ENCODE data around the gene STMN3. TPM values are rescaled to one million over a fixed set of nuclear protein-coding genes. Genes with fewer than 3 reads are reported as not detected.
"Not testable (repeated sequence)": the region's sequence is repeated elsewhere in the genome, so short reads cannot be mapped to it uniquely, and the experiment has no call there.

Gene STMN3
- total and polyA plus RNA-seq, 2 experiments from 2014 or later = 6.6 to 9.9 TPM

DNA sequence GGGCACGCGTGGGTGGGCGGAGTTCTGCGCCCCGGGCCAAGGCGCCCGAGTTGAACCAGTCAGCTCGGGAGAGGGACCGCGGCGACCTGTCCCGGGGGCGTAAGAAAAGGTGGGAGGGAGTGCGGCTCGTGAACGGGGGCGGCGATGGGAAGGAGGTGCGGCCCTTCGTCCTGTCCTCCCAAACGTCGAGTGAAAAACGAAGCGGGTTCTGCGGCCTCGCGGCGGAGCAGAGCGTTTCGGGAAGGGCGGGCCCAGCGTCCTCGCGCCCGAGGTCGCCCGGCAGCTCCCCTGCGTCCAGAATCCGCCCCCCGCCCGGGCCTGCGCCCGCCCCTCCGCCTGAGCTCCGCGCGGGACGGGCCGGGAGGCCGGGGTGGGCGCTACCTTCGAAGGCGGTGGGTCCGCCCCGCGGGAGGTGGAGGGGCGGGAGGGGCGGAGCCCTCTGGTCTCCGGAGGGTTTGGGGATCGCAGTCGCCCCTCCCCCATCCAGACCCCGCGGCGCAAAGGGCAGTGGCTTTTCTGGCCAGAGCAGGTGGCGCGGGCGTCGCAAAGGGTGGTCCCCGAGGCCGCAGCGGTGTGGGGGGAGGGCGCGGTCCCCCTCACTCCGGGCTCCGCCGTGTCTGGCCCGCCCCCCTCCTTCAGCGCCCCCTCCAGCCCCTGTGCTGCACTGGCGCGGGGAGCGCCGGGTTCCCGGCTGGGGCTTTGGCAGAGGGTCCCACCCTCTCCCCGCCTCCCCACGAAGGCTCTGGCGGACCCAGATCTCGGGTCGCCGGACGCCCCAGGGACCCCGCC, 838 bp downstream of the STMN3 start:
- no peak overlapping the region for H3K27ac ChIP-seq
- TF ChIP-seq, protein P1, sequence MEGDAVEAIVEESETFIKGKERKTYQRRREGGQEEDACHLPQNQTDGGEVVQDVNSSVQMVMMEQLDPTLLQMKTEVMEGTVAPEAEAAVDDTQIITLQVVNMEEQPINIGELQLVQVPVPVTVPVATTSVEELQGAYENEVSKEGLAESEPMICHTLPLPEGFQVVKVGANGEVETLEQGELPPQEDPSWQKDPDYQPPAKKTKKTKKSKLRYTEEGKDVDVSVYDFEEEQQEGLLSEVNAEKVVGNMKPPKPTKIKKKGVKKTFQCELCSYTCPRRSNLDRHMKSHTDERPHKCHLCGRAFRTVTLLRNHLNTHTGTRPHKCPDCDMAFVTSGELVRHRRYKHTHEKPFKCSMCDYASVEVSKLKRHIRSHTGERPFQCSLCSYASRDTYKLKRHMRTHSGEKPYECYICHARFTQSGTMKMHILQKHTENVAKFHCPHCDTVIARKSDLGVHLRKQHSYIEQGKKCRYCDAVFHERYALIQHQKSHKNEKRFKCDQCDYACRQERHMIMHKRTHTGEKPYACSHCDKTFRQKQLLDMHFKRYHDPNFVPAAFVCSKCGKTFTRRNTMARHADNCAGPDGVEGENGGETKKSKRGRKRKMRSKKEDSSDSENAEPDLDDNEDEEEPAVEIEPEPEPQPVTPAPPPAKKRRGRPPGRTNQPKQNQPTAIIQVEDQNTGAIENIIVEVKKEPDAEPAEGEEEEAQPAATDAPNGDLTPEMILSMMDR (IDR thresholded peaks at IDR 0.05; ENCODE audit: low read depth, low read length) = no peak
- peaks cover 22% of the 10 kb centered on the region for H3K27me3 ChIP-seq
- peak overlapping the region; percentile 50 for H3K4me3 ChIP-seq
- H3K4me1 ChIP-seq (ENCODE audit: low read depth) = no peaks in the 10 kb centered on the region
- DNase-seq (ENCODE audit: low read depth in 1 of 2, low spot score in 1 of 2) = peak; percentile 24 to 56
- H3K36me3 ChIP-seq = no peaks in the 10 kb centered on the region
- H3K9me3 ChIP-seq (ENCODE audit: low read depth) = no peaks in the 10 kb centered on the region

DNA sequence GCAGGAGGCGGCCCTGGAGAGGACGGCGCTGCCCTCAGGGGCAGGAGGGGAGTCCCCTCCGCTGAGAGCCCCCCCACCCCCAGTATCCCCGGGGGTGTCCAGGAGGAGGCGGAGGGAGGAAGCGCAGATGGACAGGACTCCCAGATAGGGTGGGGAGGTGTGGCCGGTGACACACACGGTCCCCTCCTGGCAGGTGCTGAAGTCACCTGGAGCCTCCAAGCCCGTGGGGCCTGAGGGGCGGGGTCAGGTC, 1.4 kb downstream of the STMN3 start:
- TF ChIP-seq, protein P1 (IDR thresholded peaks at IDR 0.05; ENCODE audit: low read depth, low read length) = no peak
- Histone ChIP-seq H3K27ac (no peak overlapping the region), H3K36me3 (no peaks in the 10 kb centered on the region), H3K4me3 (peak overlapping the region; percentile 50), H3K4me1 (ENCODE audit: low read depth) (no peaks in the 10 kb centered on the region), H3K27me3 (peaks cover 22% of the 10 kb centered on the region), H3K9me3 (ENCODE audit: low read depth) (no peaks in the 10 kb centered on the region)
- no peak for DNase-seq (ENCODE audit: low read depth in 1 of 2, low spot score in 1 of 2)

DNA sequence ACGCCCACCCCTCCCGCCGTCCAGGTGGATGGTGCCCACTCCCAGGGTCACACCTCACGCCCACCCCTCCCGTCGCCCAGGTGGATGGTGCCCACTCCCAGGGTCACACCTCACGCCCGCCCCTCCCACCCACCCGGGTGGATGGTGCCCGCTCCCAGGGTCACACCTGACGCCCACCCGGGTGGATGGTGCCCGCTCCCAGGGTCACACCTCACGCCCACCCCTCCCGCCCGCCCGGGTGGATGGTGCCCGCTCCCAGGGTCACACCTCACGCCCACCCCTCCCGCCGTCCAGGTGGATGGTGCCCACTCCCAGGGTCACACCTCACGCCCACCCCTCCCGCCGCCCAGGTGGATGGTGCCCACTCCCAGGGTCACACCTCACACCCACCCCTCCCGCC, 2.7 kb downstream of the STMN3 start:
- not testable (repeated sequence) for H3K9me3 ChIP-seq (ENCODE audit: low read depth); DNase-seq (ENCODE audit: low read depth in 1 of 2, low spot score in 1 of 2); H3K4me1 ChIP-seq (ENCODE audit: low read depth)

DNA sequence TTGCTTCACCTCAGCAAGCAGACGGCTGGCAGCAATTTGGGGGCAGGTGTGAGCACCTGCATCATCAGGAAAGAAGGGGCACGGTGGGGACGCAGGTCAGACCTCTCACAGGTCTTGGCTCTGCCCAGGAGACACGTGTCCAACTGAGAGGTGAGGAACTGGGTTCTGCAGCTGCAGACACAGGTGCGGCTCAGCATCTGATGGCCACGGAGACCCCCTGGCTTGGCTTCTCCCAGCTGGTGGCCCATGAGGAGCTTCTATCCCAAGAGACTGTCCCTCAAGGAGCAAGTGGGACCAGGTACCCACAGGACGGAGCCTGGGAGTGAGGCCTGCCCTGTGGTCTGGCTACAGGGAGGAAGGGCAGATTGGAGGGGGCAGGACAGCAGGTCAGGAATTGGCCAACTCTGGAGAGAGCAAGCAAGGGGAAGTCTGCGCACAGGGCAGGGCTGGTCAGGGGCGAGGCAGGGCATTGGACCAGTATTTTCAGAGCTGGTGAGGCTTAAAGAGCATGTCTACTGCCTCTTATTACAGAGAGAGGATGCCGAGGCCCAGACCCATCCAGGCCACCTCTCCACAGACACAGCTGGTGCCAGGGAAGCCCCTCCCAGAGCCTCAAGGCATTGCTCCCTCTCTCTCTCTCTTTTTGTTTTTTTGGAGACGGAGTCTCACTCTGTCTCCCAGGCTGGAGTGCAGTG, 4.2 kb downstream of the STMN3 start:
- Histone ChIP-seq H3K9me3 (ENCODE audit: low read depth) (no peaks in the 10 kb centered on the region), H3K27me3 (peaks cover 22% of the 10 kb centered on the region), H3K4me1 (ENCODE audit: low read depth) (no peaks in the 10 kb centered on the region), H3K27ac (no peak overlapping the region), H3K36me3 (no peaks in the 10 kb centered on the region), H3K4me3 (no peak overlapping the region)
- TF ChIP-seq, protein P1 (IDR thresholded peaks at IDR 0.05; ENCODE audit: low read depth, low read length) = no peak
- no peak for DNase-seq (ENCODE audit: low read depth in 1 of 2, low spot score in 1 of 2)

More for the DNA sequence above, 2.7 kb downstream of the STMN3 start:
- not testable (repeated sequence) for H3K36me3 ChIP-seq, H3K4me3 ChIP-seq, H3K27ac ChIP-seq
- peaks cover 22% of the 10 kb centered on the region for H3K27me3 ChIP-seq

DNA sequence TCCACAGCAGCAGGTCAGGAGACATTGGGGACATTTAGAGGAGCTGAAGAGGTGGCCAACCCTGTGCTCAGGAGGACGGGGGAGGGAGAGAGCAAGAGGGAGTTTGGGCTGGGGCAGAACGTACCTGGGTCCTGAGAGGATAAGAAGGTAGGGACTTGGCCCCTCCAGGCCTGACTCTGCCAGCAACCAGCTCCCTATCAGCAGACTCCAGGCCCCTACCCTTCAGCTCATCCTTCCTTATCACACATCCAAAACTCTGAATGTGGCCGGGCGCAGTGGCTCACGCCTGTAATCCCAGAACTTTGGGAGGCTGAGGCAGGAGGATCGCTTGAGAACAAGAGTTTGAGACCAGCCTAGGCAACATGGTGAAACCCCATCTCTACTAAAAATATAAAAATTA, 5.0 kb downstream of the STMN3 start:
- Histone ChIP-seq H3K27me3 (peaks cover 23% of the 10 kb centered on the region), H3K27ac (no peak overlapping the region), H3K4me1 (ENCODE audit: low read depth) (no peaks in the 10 kb centered on the region), H3K4me3 (no peak overlapping the region), H3K9me3 (ENCODE audit: low read depth) (no peaks in the 10 kb centered on the region), H3K36me3 (no peaks in the 10 kb centered on the region)
- DNase-seq (ENCODE audit: low read depth in 1 of 2, low spot score in 1 of 2) = no peak
- TF ChIP-seq, protein P1 (IDR thresholded peaks at IDR 0.05; ENCODE audit: low read depth, low read length) = no peak

DNA sequence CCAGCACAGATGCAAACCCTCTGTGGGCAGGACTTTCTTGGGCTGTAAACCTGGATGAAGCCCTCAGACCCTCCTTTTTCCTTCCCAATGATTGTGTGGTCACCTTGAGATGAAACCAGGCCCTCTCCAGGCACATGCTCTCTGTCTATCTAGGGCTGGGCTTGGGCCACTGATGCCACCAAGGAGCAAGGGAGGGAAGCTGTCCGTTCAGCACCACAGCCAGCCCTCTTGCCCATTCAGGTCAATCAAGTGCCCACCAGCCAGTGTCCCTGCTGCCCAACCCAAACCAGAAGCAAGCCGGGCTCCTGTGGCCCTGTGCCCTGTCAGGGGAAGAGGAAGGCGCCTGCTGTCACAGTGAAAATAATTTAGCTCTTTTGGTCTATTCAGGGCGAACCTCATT, 8.0 kb downstream of the STMN3 start:
- no peaks in the 10 kb centered on the region for H3K4me1 ChIP-seq (ENCODE audit: low read depth)
- H3K4me3 ChIP-seq = no peak overlapping the region
- no peaks in the 10 kb centered on the region for H3K36me3 ChIP-seq
- DNase-seq (ENCODE audit: low read depth in 1 of 2, low spot score in 1 of 2) = peak in 1 of 2 donors; percentile 60
- H3K27ac ChIP-seq = no peak overlapping the region
- H3K9me3 ChIP-seq (ENCODE audit: low read depth) = no peaks in the 10 kb centered on the region
- H3K27me3 ChIP-seq = peaks cover 12% of the 10 kb centered on the region
- TF ChIP-seq, protein P1 (IDR thresholded peaks at IDR 0.05; ENCODE audit: low read depth, low read length) = no peak

All from cardiac muscle cell (in vitro differentiated cells and primary cell).